Smooth muscle cell of the pulmonary artery (primary cell): Measurements from ENCODE around the gene POMT2. TPM values are rescaled to one million over a fixed set of nuclear protein-coding genes. Genes with fewer than 3 reads are reported as not detected.

Source experiments
- total RNA-seq: library from RNA; depleted of rRNA; stranded (reverse); fragments of >200 nt; gene quantifications from 2 replicates; pipeline ENCODE4 v1.2.3, GENCODE V29; 2014

Gene POMT2, protein sequence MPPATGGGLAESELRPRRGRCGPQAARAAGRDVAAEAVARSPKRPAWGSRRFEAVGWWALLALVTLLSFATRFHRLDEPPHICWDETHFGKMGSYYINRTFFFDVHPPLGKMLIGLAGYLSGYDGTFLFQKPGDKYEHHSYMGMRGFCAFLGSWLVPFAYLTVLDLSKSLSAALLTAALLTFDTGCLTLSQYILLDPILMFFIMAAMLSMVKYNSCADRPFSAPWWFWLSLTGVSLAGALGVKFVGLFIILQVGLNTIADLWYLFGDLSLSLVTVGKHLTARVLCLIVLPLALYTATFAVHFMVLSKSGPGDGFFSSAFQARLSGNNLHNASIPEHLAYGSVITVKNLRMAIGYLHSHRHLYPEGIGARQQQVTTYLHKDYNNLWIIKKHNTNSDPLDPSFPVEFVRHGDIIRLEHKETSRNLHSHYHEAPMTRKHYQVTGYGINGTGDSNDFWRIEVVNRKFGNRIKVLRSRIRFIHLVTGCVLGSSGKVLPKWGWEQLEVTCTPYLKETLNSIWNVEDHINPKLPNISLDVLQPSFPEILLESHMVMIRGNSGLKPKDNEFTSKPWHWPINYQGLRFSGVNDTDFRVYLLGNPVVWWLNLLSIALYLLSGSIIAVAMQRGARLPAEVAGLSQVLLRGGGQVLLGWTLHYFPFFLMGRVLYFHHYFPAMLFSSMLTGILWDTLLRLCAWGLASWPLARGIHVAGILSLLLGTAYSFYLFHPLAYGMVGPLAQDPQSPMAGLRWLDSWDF
- 16.2 and 27.1 TPM in 2 replicates for total RNA-seq

DNA sequence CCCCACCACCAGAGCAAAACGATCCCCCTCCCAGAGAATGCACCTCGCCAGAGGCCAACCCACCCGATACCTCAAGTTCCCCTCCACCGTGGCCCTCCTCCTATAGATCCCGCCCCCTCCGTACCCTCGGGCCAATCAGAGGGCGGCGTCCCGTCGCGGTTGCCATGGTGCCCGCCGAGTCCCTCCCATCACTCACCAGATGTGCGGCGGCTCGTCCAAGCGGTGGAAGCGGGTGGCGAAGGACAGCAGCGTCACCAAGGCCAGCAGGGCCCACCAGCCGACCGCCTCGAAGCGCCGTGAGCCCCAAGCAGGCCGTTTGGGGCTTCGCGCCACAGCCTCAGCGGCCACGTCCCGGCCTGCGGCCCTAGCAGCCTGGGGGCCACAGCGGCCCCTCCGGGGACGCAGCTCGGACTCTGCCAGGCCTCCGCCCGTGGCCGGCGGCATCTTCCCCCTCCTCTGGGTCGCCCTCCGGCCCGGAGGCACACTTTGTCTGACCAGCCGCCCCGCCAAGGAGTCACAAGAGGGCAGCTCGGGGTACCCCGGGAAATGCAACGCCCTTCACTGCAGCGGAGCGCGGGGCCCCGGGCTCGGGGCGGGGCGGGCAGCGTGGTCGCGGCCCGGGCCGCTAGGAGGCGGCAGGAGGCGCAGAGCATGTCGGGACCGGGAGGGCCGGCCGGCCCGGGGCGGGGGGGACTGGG is at the start of gene POMT2:
POMT2 (minus strand) TSS at position 646 of the 698 bp plus-strand sequence; CDS start at position 444, 202 bp downstream.

GRCh38 chr14:77271113-77271710 is 49.5 kb downstream of the POMT2 start, which contains the start of gene NGB:
Gene NGB, minus strand, starts transcription at chr14:77271206. Its CDS starts 269 bp downstream, at chr14:77270937.

Other genes with a start within 250 kb of the POMT2 start
- 13.6 and 17.7 TPM in 2 replicates for gene CIPC, start 222.6 kb downstream of the POMT2 start, total RNA-seq
- not detected in 2 replicates for gene ZDHHC22, start 179.1 kb downstream of the POMT2 start, total RNA-seq
- under 0.01 and 0.17 TPM in 2 replicates for gene TMEM63C, start 139.1 kb downstream of the POMT2 start, total RNA-seq
- gene NGB, start 49.7 kb downstream of the POMT2 start, total RNA-seq = not detected in 2 replicates
- gene GSTZ1, start 153 bp upstream of the POMT2 start, total RNA-seq = 11.5 and 11.7 TPM in 2 replicates
- gene TMED8, start 56.2 kb upstream of the POMT2 start, total RNA-seq = 11.9 and 14.8 TPM in 2 replicates
- gene SAMD15, start 56.5 kb upstream of the POMT2 start, total RNA-seq = 1.4 and 1.7 TPM in 2 replicates
- gene NOXRED1, start 102.6 kb upstream of the POMT2 start, total RNA-seq = 0.33 and 0.40 TPM in 2 replicates
- gene VIPAS39, start 136.7 kb upstream of the POMT2 start, total RNA-seq = 24.9 and 26.6 TPM in 2 replicates
- 86.5 and 101 TPM in 2 replicates for gene AHSA1, start 137.2 kb upstream of the POMT2 start, total RNA-seq
- gene ISM2, start 177.9 kb upstream of the POMT2 start, total RNA-seq = 0.52 and 3.2 TPM in 2 replicates